Heart right ventricle (tissue), 16 donors: ENCODE data around the gene HIBCH. TPM values are rescaled to one million over a fixed set of nuclear protein-coding genes. Genes with fewer than 3 reads are reported as not detected.

ENCODE experiments used
- ATAC-seq, 8 donors: fragments of 200-7000 bp; cut with Tn5 transposase; one replicate each; pipeline ENCODE4 v1.9.1; 2020; ENCODE audit warnings: mild to moderate bottlenecking in 8 of 8, moderate library complexity in 8 of 8, moderate number of reproducible peaks in 1 of 8
- DNase-seq, 2 donors: peaks; one replicate each; pipeline ENCODE4 v3.0.0-alpha.2; 2020
- H3K27ac ChIP-seq, 10 donors: fragments of 200-600 bp; sonication (generic) in 2 of 10; one replicate each; pipeline versions ENCODE4 v1.5.0 to v1.8.0; 2020 to 2022; ENCODE audit warnings: mild to moderate bottlenecking in 3 of 10
- H3K27me3 ChIP-seq, 7 donors: fragments of 200-600 bp; one replicate each; pipeline ENCODE4 v1.8.0; 2021 to 2022; ENCODE audit warnings: mild to moderate bottlenecking in 2 of 7
- H3K36me3 ChIP-seq, 9 donors: fragments of 200-600 bp; sonication (generic) in 1 of 9; one replicate each; pipeline versions ENCODE4 v1.5.0 to v1.8.0; 2020 to 2022; ENCODE audit warnings: mild to moderate bottlenecking in 2 of 9
- H3K4me1 ChIP-seq, 9 donors: fragments of 200-600 bp; sonication (generic) in 1 of 9; one replicate each; pipeline versions ENCODE4 v1.5.0 to v1.8.0; 2020 to 2022; ENCODE audit warnings: mild to moderate bottlenecking in 4 of 9
- H3K4me3 ChIP-seq, 10 donors: fragments of 200-600 bp; sonication (generic) in 2 of 10; one replicate each; pipeline versions ENCODE4 v1.5.0 to v1.8.0; 2020 to 2022; ENCODE audit warnings: mild to moderate bottlenecking in 7 of 10, moderate library complexity in 2 of 10
- H3K9me3 ChIP-seq, 11 donors: fragments of 200-600 bp in 10 of 11; sonication (generic) in 2 of 11; one replicate each; pipeline versions ENCODE4 v1.5.0 to v1.8.0; 2013 to 2022; ENCODE audit warnings: mild to moderate bottlenecking in 2 of 11, control low read depth in 1 of 11, moderate library complexity in 1 of 11
- CTCF ChIP-seq, 9 donors: fragments of 200-600 bp; sonication (generic) in 2 of 9; IDR thresholded peaks; one replicate each; pipeline versions ENCODE4 v1.5.0 to v1.8.0; 2021 to 2022; ENCODE audit warnings: antibody characterized with exemption in 9 of 9, mild to moderate bottlenecking in 5 of 9, moderate library complexity in 1 of 9
- WGBS, 2 donors: extraction: QIAGEN DNeasy Blood & Tissue Kit; methylation state at CpG; one replicate each; pipeline ENCODE4 v1.1.7; 2013; ENCODE audit warnings: inconsistent platforms in 1 of 2; 5-methylcytosine and 5-hydroxymethylcytosine counted together
- intact Hi-C, 10 donors: fragments of 100-400 bp; cut with DNase I; formaldehyde crosslinking; loops; one replicate each; pipeline versions ENCODE4 v1.11.1 to v1.14.2; 2022
- polyA plus RNA-seq, 2 donors: library from polyadenylated mRNA; stranded (reverse); fragments of 200-250 nt; gene quantifications; one replicate each; pipeline ENCODE4 v1.2.3, GENCODE V29; 2013
- total RNA-seq, 10 donors: library from RNA; stranded (reverse); fragmentation: NEBNext Ultra II Directional in 3 of 10; extraction: Animal tissue kit (Norgen Biotek cat#: 25700) in 3 of 10; gene quantifications; one replicate each; pipeline versions ENCODE4 v1.2.1 to v1.2.4, GENCODE V29; 2021 to 2023
- donor health status: Arrhythmogenic right ventricular cardiomyopathy.
- donor health status: ischemic (EF 13 %, LVEDD 7.1; RV severe dilation, severe dysfunction).
- donor health status: healthy with polysubstance abuse.
- donor health status: DM: no; HTN: yes; CAD: no.
- donor health status: DM: no; HTN: no; CAD: no.
- donor health status: ischemic (EF 25% LVEDD 6.9; RV normal size, moderate dysfunction).
- donor health status: ischemic (EF 25% LVEDD 5.7; RV mildly dilated, moderate dysfunction).
- donor health status: healthy.
- donor health status: DM: yes; HTN: yes; CAD: no.
- donor health status: Ischemic cardiomyopathy.
- donor health status: ischemic (EF 35%, LVEDD 5.7; RV mildly dilated, moderate dysfunction).
- donor health status: nonischemic (EF 11% LVEDD 7.7; RV severe dilation, severe dysfunction).
- donor health status: DM: yes; HTN: yes; CAD: no.
- donor health status: PGD.
- donor health status: ischemic (EF 29% LVEDD 5.4; RV normal size, mild dysfunction).
- donor health status: nonischemic (EF 23%, LVEDD 6.1; RV moderate dilation, normal function).

Gene HIBCH
- total and polyA plus RNA-seq, 12 donors, result 7.7 to 38.4 (median 24.8) TPM

GRCh38 chr2:190365499-190366204, 46.0 kb upstream of the HIBCH start:
- WGBS, 2 donors, result 90 to 98% methylated on average over 18 to 19 of the region's 19 CpGs
- H3K9me3 ChIP-seq, result no peaks in the 10 kb centered on the region
- H3K27me3 ChIP-seq, result no peaks in the 10 kb centered on the region
- intact Hi-C loops, result loop anchor here in 1 of 10 donors (5.0 kb wide), 1 partner anchor 38 kb away; no protein-coding TSS in a partner anchor
- no peak overlapping the region for H3K27ac ChIP-seq
- peaks cover 0 to 4% (median under 1%) of the 10 kb centered on the region in 9 donors for H3K4me1 ChIP-seq
- no peak overlapping the region for H3K4me3 ChIP-seq
- no peak for DNase-seq
- no peak for TF ChIP-seq CTCF (IDR thresholded peaks at IDR 0.05)
- ATAC-seq, result no peak
- H3K36me3 ChIP-seq, result peaks cover 0 to 96% (median 16%) of the 10 kb centered on the region in 9 donors

GRCh38 chr2:190362894-190363293, 43.3 kb upstream of the HIBCH start:
- peaks cover 0 to 28% (median 25%) of the 10 kb centered on the region in 9 donors for H3K4me1 ChIP-seq
- no peak overlapping the region for H3K4me3 ChIP-seq
- no peak overlapping the region for H3K27ac ChIP-seq
- DNase-seq (no peak), ATAC-seq (no peak)
- no peak for TF ChIP-seq CTCF (IDR thresholded peaks at IDR 0.05)
- intact Hi-C loops, result no loop called here
- H3K27me3 ChIP-seq, result no peaks in the 10 kb centered on the region
- 100% methylated on average over 1 of the region's 1 CpG for WGBS, 2 donors
- no peaks in the 10 kb centered on the region for H3K9me3 ChIP-seq
- peaks cover 0 to 75% (median 4%) of the 10 kb centered on the region in 9 donors for H3K36me3 ChIP-seq

- no peaks in the 10 kb centered on the region for H3K9me3 ChIP-seq
- no peak for DNase-seq
- H3K36me3 ChIP-seq, result peaks cover 0 to 61% (median 4%) of the 10 kb centered on the region in 9 donors
- no peak for TF ChIP-seq CTCF (IDR thresholded peaks at IDR 0.05)
- no peak overlapping the region for H3K27ac ChIP-seq
- H3K4me3 ChIP-seq, result no peak overlapping the region
- WGBS, 2 donors, result 47 to 97% methylated on average over 2 of the region's 2 CpGs
- no peak for ATAC-seq
- intact Hi-C loops, result no loop called here
- peaks cover 0 to 41% (median 27%) of the 10 kb centered on the region in 9 donors for H3K4me1 ChIP-seq
- no peaks in the 10 kb centered on the region for H3K27me3 ChIP-seq
These were observed 41.9 kb upstream of the HIBCH start for GRCh38 chr2:190361572-190361971.

GRCh38 chr2:190360965-190361364, 41.3 kb upstream of the HIBCH start:
- H3K4me3 ChIP-seq, result no peak overlapping the region
- H3K27me3 ChIP-seq, result no peaks in the 10 kb centered on the region
- ATAC-seq (no peak), DNase-seq (no peak)
- TF ChIP-seq CTCF (IDR thresholded peaks at IDR 0.05), result no peak
- 94 to 98% methylated on average over 3 of the region's 3 CpGs for WGBS, 2 donors
- peaks cover 0 to 47% (median 31%) of the 10 kb centered on the region in 9 donors for H3K4me1 ChIP-seq
- intact Hi-C loops, result no loop called here
- peaks cover 0 to 57% (median 4%) of the 10 kb centered on the region in 9 donors for H3K36me3 ChIP-seq
- H3K27ac ChIP-seq, result no peak overlapping the region
- H3K9me3 ChIP-seq, result no peaks in the 10 kb centered on the region
